Measurements from ENCODE around the gene ZC2HC1B.

DNA sequence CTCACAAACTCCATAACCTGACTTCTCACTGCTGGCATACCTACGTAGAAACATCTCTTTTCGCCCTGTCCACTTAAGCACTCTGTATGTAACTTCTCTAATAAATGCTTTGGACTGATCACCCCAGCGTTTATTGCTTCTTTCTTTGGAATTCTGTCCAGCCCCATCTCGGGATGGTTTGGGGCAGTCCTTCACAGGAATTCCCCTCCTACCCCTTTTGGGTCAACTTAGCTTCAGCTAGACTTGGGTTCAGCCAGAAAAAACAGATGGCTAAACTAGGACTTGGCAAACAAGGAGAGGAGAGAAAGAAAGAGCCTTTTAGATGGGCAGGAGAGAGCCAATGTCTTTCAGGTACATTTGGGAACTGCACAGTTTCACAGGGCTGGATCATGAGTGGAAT is 25.1 kb upstream of the ZC2HC1B start:
- TF ChIP-seq SP1 (IDR thresholded peaks at IDR 0.05; ENCODE audit: low read depth, low read length) (no peak), ZNF274 (IDR thresholded peaks at IDR 0.05; ENCODE audit: borderline replicate concordance, extremely low read depth, low read length) (no peak), EGR1 (IDR thresholded peaks at IDR 0.05; ENCODE audit: borderline replicate concordance, low read depth, low read length) (no peak), CEBPB (IDR thresholded peaks at IDR 0.05; ENCODE audit: low read depth, low read length) (no peak), YY1 (IDR thresholded peaks at IDR 0.05; ENCODE audit: low read depth, low read length) (no peak), SUZ12 (IDR thresholded peaks at IDR 0.05; ENCODE audit: low read length) (no peak), POLR2AphosphoS5 (IDR thresholded peaks at IDR 0.05; ENCODE audit: low read depth, low read length) (no peak), JUN (IDR thresholded peaks at IDR 0.05; ENCODE audit: low read depth, low read length) (no peak), RBBP5 (IDR thresholded peaks at IDR 0.05; ENCODE audit: borderline replicate concordance, low read depth, low read length) (no peak), RAD21 (IDR thresholded peaks at IDR 0.05 in 1 of 2, conservative IDR thresholded peaks at IDR 0.05 in 1 of 2; ENCODE audit: low read depth in 2 of 2, low read length in 2 of 2) (no peak), EP300 (IDR thresholded peaks at IDR 0.05; ENCODE audit: borderline replicate concordance in 1 of 2, low read depth in 2 of 2, low read length in 2 of 2) (no peak), GABPA (IDR thresholded peaks at IDR 0.05; ENCODE audit: borderline replicate concordance, insufficient read depth, low read length) (no peak)
- TF ChIP-seq, protein P1, sequence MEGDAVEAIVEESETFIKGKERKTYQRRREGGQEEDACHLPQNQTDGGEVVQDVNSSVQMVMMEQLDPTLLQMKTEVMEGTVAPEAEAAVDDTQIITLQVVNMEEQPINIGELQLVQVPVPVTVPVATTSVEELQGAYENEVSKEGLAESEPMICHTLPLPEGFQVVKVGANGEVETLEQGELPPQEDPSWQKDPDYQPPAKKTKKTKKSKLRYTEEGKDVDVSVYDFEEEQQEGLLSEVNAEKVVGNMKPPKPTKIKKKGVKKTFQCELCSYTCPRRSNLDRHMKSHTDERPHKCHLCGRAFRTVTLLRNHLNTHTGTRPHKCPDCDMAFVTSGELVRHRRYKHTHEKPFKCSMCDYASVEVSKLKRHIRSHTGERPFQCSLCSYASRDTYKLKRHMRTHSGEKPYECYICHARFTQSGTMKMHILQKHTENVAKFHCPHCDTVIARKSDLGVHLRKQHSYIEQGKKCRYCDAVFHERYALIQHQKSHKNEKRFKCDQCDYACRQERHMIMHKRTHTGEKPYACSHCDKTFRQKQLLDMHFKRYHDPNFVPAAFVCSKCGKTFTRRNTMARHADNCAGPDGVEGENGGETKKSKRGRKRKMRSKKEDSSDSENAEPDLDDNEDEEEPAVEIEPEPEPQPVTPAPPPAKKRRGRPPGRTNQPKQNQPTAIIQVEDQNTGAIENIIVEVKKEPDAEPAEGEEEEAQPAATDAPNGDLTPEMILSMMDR (IDR thresholded peaks at IDR 0.05; ENCODE audit: control extremely low read depth in 1 of 3, insufficient read depth in 1 of 3, low read depth in 1 of 3, low read length in 3 of 3): no peak
